Measurements from ENCODE around the gene SPOCK2.
"Not testable (repeated sequence)": the region's sequence is repeated elsewhere in the genome, so short reads cannot be mapped to it uniquely, and the experiment has no call there.

The SPOCK2 gene

DNA sequence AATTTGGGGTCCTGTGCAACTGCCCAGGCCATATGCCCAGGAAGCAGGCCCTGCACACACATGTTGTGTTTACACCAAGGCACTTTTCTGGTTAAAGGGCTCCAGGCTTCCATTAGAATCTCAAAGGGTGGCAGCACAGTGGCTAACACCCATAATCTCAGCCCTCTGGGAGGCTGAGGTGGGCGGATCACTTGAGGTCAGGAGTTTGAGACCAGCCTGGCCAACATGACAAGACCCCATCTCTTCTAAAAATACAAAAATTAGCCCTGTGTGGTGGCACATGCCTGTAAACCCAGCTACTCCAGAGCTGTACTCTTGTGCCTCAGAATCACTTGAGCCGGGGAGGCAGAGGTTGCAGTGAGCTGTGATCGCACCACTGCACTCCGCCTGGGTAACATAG is 53.6 kb downstream of the SPOCK2 start:
- ChIA-PET CTCF (no interaction called here), POLR2A (interaction anchor here (1.5 kb wide), 1 partner anchor 239 kb away, joined by 4 read pairs; no protein-coding TSS in a partner anchor)
- no peak for DNase-seq (ENCODE audit: extremely low spot score)
- TF ChIP-seq ZNF384 (IDR thresholded peaks at IDR 0.05) (no peak), ELF4 (IDR thresholded peaks at IDR 0.05) (no peak), SP1 (IDR thresholded peaks at IDR 0.05) (no peak), LEF1 (IDR thresholded peaks at IDR 0.05; ENCODE audit: borderline replicate concordance) (no peak), NFRKB (IDR thresholded peaks at IDR 0.05) (no peak), FOXM1 (IDR thresholded peaks at IDR 0.05; ENCODE audit: borderline replicate concordance) (no peak), TARDBP (IDR thresholded peaks at IDR 0.05) (no peak), HDGF (IDR thresholded peaks at IDR 0.05; ENCODE audit: borderline replicate concordance) (no peak), FOXK2 (IDR thresholded peaks at IDR 0.05) (no peak), ARNT (IDR thresholded peaks at IDR 0.05) (no peak), SUZ12 (IDR thresholded peaks at IDR 0.05) (no peak), BHLHE40 (IDR thresholded peaks at IDR 0.05; ENCODE audit: borderline replicate concordance) (no peak)
- TF ChIP-seq, protein P1, sequence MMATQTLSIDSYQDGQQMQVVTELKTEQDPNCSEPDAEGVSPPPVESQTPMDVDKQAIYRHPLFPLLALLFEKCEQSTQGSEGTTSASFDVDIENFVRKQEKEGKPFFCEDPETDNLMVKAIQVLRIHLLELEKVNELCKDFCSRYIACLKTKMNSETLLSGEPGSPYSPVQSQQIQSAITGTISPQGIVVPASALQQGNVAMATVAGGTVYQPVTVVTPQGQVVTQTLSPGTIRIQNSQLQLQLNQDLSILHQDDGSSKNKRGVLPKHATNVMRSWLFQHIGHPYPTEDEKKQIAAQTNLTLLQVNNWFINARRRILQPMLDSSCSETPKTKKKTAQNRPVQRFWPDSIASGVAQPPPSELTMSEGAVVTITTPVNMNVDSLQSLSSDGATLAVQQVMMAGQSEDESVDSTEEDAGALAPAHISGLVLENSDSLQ (IDR thresholded peaks at IDR 0.05) = no peak

DNA sequence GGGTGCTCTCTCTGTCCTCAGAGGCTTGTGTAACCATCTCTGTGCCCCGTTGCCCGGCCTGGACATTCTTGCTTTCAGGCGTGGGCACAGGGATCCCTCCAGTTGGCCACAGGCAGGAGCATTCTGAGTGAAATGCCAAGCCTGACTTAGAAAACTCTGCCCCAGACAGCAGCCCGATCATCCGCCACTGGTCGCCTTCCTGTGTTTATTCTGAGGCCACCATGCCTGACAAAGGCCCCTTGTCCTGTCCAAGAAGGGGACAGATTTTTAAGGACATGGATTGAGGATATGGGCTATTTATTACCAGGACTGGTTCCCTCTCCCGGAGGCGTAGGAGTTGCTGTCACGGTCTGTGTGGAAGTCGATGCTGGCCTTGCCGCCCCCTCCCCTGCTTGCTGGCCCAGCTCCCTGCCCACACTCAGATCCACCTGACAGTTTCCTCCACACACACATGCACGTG is 54.3 kb downstream of the SPOCK2 start:
- POLR2A ChIA-PET = no interaction called here
- TF ChIP-seq ELF4 (IDR thresholded peaks at IDR 0.05) (no peak), NFRKB (IDR thresholded peaks at IDR 0.05) (no peak), ZNF384 (IDR thresholded peaks at IDR 0.05) (no peak), FOXA1 (IDR thresholded peaks at IDR 0.05) (no peak), FOXK2 (IDR thresholded peaks at IDR 0.05) (no peak), SP1 (IDR thresholded peaks at IDR 0.05) (no peak), BHLHE40 (IDR thresholded peaks at IDR 0.05; ENCODE audit: borderline replicate concordance) (no peak), SUZ12 (IDR thresholded peaks at IDR 0.05) (no peak), LEF1 (IDR thresholded peaks at IDR 0.05; ENCODE audit: borderline replicate concordance) (no peak), FOXM1 (IDR thresholded peaks at IDR 0.05; ENCODE audit: borderline replicate concordance) (no peak)
- CTCF ChIA-PET = interaction anchor here (1.7 kb wide), 1 partner anchor 76 kb away, joined by 5 read pairs; no protein-coding TSS in a partner anchor
- no peak for DNase-seq (ENCODE audit: extremely low spot score)

DNA sequence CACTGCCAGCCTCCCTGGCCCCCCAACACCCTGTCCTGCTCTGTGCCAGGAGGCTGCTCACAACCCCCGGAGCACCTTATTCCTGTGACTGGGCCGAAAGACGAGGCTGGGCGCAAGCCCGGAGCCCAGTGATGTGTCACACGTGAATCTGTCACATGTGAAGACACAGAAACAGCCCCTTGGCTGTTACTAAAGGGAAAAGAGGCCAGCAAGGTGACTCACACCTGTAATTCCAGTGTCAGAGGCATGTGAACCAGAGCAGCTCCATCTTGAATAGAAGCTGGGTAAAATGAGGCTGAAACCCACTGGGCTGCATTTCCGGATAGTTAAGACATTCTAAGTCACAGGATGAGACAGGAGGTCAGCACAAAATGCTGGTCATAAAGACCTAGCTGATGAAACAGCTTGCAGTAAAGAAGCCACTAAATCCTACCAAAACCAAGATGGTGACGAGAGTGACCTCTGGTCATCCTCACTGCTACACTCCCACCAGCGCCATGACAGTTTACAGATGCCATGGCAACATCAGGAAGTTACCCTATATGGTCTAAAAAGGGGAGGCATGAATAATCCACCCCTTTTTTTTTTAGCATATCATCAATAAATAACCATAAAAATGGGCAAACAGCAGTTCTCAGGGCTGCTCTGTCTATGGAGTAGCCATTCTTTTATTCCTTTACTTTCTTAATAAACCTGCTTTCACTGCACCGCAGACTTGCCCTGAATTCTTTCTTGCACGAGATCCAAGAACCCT is 55.8 kb downstream of the SPOCK2 start:
- DNase-seq (ENCODE audit: extremely low spot score) = not testable (repeated sequence)
- ChIA-PET CTCF (interaction anchor here (1.7 kb wide), 1 partner anchor 75 kb away, joined by 5 read pairs; no protein-coding TSS in a partner anchor), POLR2A (interaction anchor here (1.5 kb wide), 1 partner anchor 242 kb away, joined by 3 read pairs; no protein-coding TSS in a partner anchor)

DNA sequence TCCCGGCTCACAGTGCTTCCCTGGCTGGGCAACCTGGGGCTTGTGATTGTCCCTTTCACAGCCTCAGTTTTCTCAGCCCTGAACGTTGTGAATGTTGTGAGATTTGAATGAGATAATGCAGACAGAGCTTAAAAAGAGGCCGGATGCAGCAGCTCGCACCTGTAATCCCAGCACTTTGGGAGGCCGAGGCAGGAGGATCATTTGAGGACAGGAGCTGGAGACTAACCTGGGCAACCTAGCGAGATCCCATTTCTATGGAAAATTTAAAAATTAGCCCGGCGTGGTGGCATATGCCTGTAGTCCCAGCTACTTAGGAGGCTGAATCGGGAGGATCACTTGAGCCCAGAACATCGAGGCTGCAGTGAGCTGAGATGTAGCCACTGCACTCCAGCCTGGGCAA is 56.6 kb downstream of the SPOCK2 start:
- no peak for TF ChIP-seq CTBP1 (IDR thresholded peaks at IDR 0.05; ENCODE audit: borderline replicate concordance)
- TF ChIP-seq, protein P1 (IDR thresholded peaks at IDR 0.05) = no peak
- no peak for TF ChIP-seq LEF1 (IDR thresholded peaks at IDR 0.05; ENCODE audit: borderline replicate concordance)
- no peak for TF ChIP-seq ELF4 (IDR thresholded peaks at IDR 0.05)
- no peak for TF ChIP-seq NFRKB (IDR thresholded peaks at IDR 0.05)
- TF ChIP-seq SUZ12 (IDR thresholded peaks at IDR 0.05) = no peak
- TF ChIP-seq HDGF (IDR thresholded peaks at IDR 0.05; ENCODE audit: borderline replicate concordance) = no peak
- no peak for TF ChIP-seq SP1 (IDR thresholded peaks at IDR 0.05)
- TF ChIP-seq ARNT (IDR thresholded peaks at IDR 0.05) = no peak
- TF ChIP-seq TARDBP (IDR thresholded peaks at IDR 0.05) = no peak
- no peak for TF ChIP-seq BHLHE40 (IDR thresholded peaks at IDR 0.05; ENCODE audit: borderline replicate concordance)
- TF ChIP-seq FOXK2 (IDR thresholded peaks at IDR 0.05) = no peak
- TF ChIP-seq L3MBTL2 (conservative IDR thresholded peaks at IDR 0.05) = no peak
- no peak for TF ChIP-seq ZNF384 (IDR thresholded peaks at IDR 0.05)
- no peak for TF ChIP-seq FOXA1 (IDR thresholded peaks at IDR 0.05)
- TF ChIP-seq FOXM1 (IDR thresholded peaks at IDR 0.05; ENCODE audit: borderline replicate concordance) = no peak
- no peak for DNase-seq (ENCODE audit: extremely low spot score)
- ChIA-PET CTCF (interaction anchor here (0.8 kb wide), 1 partner anchor 17 kb away, joined by 3 read pairs; no protein-coding TSS in a partner anchor), POLR2A (interaction anchor here (1.5 kb wide), 1 partner anchor 243 kb away, joined by 3 read pairs; no protein-coding TSS in a partner anchor)

DNA sequence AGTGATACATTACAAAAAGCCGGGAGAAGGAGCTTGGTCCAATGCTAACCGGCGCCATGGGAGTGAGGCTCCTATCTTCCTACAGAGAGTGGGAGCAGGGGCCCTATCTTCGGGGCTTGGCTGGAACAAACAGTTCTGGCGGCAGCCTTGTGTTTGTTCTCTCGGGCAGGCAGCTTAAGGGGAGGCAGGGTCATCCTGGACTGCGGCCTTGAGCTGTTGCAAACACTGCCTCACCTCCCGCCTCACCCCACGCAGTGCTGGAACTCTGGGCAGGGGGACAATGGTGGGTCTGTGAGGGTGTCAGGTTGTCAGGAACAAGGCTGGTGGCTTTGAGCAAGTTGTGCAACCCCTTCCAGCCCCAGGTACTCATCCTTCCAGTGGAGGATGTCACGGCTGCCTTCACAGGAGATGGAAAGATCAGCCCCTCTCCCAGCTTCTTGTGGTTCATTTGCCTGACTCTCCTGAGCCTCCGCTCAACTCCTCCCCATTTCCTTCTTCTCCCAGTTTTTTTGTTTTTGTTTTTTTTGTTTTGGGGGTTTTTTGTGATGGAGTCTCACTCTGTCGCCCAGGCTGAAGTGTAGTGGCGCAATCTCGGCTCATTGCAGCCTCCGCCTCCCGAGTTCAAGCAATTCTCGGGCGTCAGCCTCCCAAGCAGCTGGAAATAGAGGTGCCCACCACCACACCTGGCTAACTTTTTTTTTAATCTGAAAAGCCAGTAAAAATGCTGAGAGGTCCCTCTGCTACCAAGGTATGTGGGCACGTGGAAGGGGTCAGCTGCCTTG is 57.4 kb downstream of the SPOCK2 start:
- no peak for TF ChIP-seq SUZ12 (IDR thresholded peaks at IDR 0.05)
- TF ChIP-seq, protein P1 (IDR thresholded peaks at IDR 0.05) = no peak
- TF ChIP-seq FOXA1 (IDR thresholded peaks at IDR 0.05) = no peak
- no peak for TF ChIP-seq SP1 (IDR thresholded peaks at IDR 0.05)
- no peak for TF ChIP-seq ELF4 (IDR thresholded peaks at IDR 0.05)
- no peak for TF ChIP-seq FOXK2 (IDR thresholded peaks at IDR 0.05)
- no peak for TF ChIP-seq ZNF384 (IDR thresholded peaks at IDR 0.05)
- ChIA-PET CTCF (interaction anchor here (0.8 kb wide), 1 partner anchor 18 kb away, joined by 3 read pairs; no protein-coding TSS in a partner anchor), POLR2A (interaction anchor here (1.5 kb wide), 1 partner anchor 243 kb away, joined by 3 read pairs; no protein-coding TSS in a partner anchor)
- no peak for DNase-seq (ENCODE audit: extremely low spot score)

DNA sequence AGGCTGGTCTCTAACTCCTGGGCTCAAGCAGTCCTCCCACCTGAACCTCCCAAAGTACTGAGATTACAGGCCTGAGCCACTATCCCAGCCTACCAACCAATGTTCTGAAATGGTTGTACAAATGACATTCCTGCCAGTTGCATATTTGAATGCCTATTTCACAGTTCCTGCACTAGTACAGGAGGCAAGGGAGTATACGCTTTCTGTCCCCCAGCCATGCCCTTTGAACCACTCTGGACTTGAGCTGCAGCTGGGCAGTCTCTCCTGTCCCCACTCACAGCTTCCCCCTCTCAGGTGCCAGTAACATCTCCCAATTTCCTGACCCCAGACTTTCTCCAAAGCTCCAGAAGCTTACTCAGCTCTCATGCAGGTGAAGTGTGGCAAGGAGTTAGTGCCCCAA is 58.9 kb downstream of the SPOCK2 start:
- CTCF ChIA-PET = no interaction called here
- POLR2A ChIA-PET = no interaction called here
- TF ChIP-seq BHLHE40 (IDR thresholded peaks at IDR 0.05; ENCODE audit: borderline replicate concordance) = no peak
- no peak for TF ChIP-seq LEF1 (IDR thresholded peaks at IDR 0.05; ENCODE audit: borderline replicate concordance)
- TF ChIP-seq FOXA1 (IDR thresholded peaks at IDR 0.05) = no peak
- no peak for TF ChIP-seq NFRKB (IDR thresholded peaks at IDR 0.05)
- no peak for TF ChIP-seq ARNT (IDR thresholded peaks at IDR 0.05)
- TF ChIP-seq ELF4 (IDR thresholded peaks at IDR 0.05) = no peak
- no peak for DNase-seq (ENCODE audit: extremely low spot score)

Data from HEK293T (cell line).